ENCODE data around the gene SMOC2.

- TF ChIP-seq CTCF (optimal IDR thresholded peaks at IDR 0.05 in 1 of 3, IDR thresholded peaks at IDR 0.05 in 1 of 3, conservative IDR thresholded peaks at IDR 0.05 in 1 of 3; ENCODE audit: extremely low read depth in 1 of 3, insufficient read depth in 2 of 3, low read length in 3 of 3) (no peak), EZH2 (IDR thresholded peaks at IDR 0.05; ENCODE audit: low read length) (no peak)
Measured at GRCh38 chr6:168412456-168412855, 28.5 kb upstream of the SMOC2 start.
